Gastrocnemius medialis (tissue), 4 donors: ENCODE results near the gene DNASE1L3. TPM values are rescaled to one million over a fixed set of nuclear protein-coding genes. Genes with fewer than 3 reads are reported as not detected.

Source experiments
- ATAC-seq, 2 donors: fragments of 150-250 bp; one replicate each; pipeline ENCODE4 v1.9.1; 2016
- DNase-seq, 2 donors: peaks; one replicate each; pipeline ENCODE4 v3.0.0-alpha.2; 2019
- H3K27ac ChIP-seq, 4 donors: fragments of 200-600 bp; sonication (generic); 1 replicate in 1 of 4; 2 replicates in 3 of 4; pipeline ENCODE4 v1.5.1; 2016 to 2018; ENCODE audit warnings: mild to moderate bottlenecking in 2 of 4, moderate library complexity in 1 of 4
- H3K27me3 ChIP-seq, 3 donors: fragments of 200-600 bp; sonication (generic) in 2 of 3; 1 replicate in 1 of 3; 2 replicates in 2 of 3; pipeline versions ENCODE4 v1.5.1 to v1.6.0; 2016 to 2019; ENCODE audit warnings: mild to moderate bottlenecking in 1 of 3, moderate library complexity in 1 of 3
- H3K36me3 ChIP-seq, 2 donors: fragments of 200-600 bp; sonication (generic) in 1 of 2; one replicate each; pipeline ENCODE4 v1.5.1; 2017 to 2018
- H3K4me1 ChIP-seq, 2 donors: fragments of 200-600 bp; sonication (generic) in 1 of 2; one replicate each; pipeline ENCODE4 v1.5.1; 2016 to 2017; ENCODE audit warnings: mild to moderate bottlenecking in 2 of 2
- H3K4me3 ChIP-seq, 4 donors: fragments of 200-600 bp; sonication (generic) in 3 of 4; 1 replicate in 1 of 4; 2 replicates in 3 of 4; pipeline ENCODE4 v1.5.1; 2016 to 2019; ENCODE audit warnings: mild to moderate bottlenecking in 2 of 4
- H3K9me3 ChIP-seq, 3 donors: fragments of 200-600 bp; sonication (generic) in 2 of 3; 1 replicate in 1 of 3; 2 replicates in 2 of 3; pipeline ENCODE4 v1.5.1; 2016 to 2019
- CTCF ChIP-seq, 5 experiments: fragments of 450-650 bp in 3 of 5; fragments of 200-600 bp in 2 of 5; sonication (generic) in 2 of 5; IDR thresholded peaks in 4 of 5; conservative IDR thresholded peaks in 1 of 5; 1 replicate in 4 of 5; 2 replicates in 1 of 5; pipeline ENCODE4 v1.5.1; 2016 to 2019; ENCODE audit warnings: antibody characterized with exemption in 5 of 5, mild to moderate bottlenecking in 3 of 5, moderate library complexity in 3 of 5
- POLR2A ChIP-seq, 2 donors: fragments of 450-650 bp; IDR thresholded peaks; one replicate each; pipeline ENCODE4 v1.6.1; 2017; ENCODE audit warnings: antibody characterized with exemption in 2 of 2, mild to moderate bottlenecking in 2 of 2, moderate library complexity in 2 of 2
- in situ Hi-C, 4 donors: fragments of 200-750 bp; cut with MboI; loops; one replicate each; pipeline versions ENCODE4 v1.15.0 to v1.8.0; 2017; ENCODE audit warnings: low sequenced_read_pairs in 4 of 4
- intact Hi-C: fragments of 100-400 bp; cut with DNase I; formaldehyde crosslinking; loops from one replicate; pipeline ENCODE4 v1.15.1; 2023; ENCODE audit warnings: low total_unique reads
- total RNA-seq, 4 donors: library from RNA; depleted of rRNA; stranded (reverse); fragments of >200 nt; gene quantifications; one replicate each; pipeline versions ENCODE4 v1.1.0 to v1.2.3, GENCODE V29; 2016

The DNASE1L3 gene
- total RNA-seq, 4 donors from 2014 or later: 0.29 to 0.42 TPM; not detected in 2

DNA sequence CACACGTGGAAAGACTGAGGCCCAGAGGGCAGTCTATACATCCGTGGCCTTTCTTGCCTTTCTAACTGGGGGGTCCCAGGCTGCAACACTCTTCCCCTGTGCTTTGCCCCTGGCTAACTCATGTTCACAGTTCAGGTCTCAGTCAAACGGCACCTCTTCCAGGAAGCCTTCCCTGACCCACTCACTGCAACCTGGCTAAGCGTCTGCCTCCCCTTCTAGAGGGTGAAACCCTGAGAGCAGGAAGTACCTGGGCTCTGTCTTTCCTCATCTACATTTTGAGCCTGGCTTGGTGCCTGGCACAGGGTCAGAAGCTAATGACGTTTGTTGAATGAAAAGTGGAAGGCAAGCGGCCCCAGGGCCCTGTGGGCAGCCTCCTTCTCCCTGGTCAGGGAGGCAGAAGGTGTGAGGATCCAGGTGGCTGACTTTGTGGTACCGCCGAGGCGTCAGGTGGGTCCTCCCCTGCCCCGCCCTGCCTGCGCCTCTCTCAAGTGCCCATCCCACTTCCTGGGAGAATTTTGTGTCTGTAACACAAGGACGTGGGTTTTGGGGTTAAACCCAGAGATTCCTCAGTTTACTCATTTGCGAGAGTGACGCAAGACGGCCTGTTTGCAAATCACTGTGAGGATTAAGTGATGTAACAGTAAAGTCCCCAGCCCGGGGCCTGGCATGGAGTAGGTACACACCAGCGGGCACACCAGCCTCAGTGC, 32.1 kb downstream of the DNASE1L3 start:
- no peaks in the 10 kb centered on the region for H3K27me3 ChIP-seq
- DNase-seq: no peak
- no peak overlapping the region for H3K27ac ChIP-seq
- in situ Hi-C loops: loop anchor here in 1 of 4 donors (25.0 kb wide), 1 partner anchor 359 kb away; the partner anchor contains the start of gene ACOX2
- H3K9me3 ChIP-seq: no peaks in the 10 kb centered on the region
- TF ChIP-seq CTCF (IDR thresholded peaks at IDR 0.05 in 4 of 5, conservative IDR thresholded peaks at IDR 0.05 in 1 of 5) (no peak), POLR2A (IDR thresholded peaks at IDR 0.05) (no peak)
- no peak overlapping the region for H3K4me3 ChIP-seq
- peaks cover 3 to 15% of the 10 kb centered on the region in 2 donors for H3K4me1 ChIP-seq
- ATAC-seq: no peak
- intact Hi-C loops: loop anchor here (5.0 kb wide), 2 partner anchors 129 to 234 kb away; partner anchors contain the start of genes HTD2 and RPP14
- no peaks in the 10 kb centered on the region for H3K36me3 ChIP-seq

DNA sequence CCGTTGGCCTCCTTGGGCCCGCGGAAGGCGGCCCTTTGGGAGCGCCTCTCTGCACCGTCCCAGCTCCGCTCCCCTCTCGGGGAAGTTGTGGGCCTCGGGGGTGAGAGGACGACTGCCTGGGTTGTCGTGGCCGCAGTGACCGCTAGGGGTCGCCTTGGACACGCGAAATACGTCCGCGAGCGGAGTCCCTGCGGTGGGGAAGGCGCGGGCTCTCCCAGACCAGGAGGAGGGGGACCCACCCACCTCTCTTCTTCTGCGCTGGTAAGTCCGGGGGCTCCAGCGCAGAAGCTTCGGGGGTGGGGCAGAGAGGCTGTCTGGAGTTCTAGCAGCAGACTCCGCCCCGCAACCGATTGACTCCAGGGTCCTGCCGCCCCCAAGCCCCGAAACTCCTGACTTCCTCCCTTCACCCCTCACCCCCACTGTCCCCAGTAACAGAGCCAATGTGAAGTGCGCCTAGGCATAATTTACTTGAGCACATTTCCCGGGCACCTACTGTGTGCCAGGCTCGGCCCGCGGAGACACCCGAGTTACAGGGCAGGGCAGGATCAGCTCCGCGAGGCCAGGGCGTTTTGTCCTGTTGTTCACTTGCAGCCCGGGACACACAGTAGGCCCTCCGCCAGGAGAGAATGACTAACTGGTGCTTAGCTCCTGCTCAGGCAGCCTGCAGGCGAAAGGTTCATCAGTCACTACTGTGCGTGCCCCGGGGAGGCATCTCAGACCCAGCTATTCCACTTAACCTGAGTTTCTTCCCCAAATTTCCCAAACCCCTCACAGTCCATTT, 32.8 kb downstream of the DNASE1L3 start:
- Histone ChIP-seq H3K9me3 (no peaks in the 10 kb centered on the region), H3K27me3 (no peaks in the 10 kb centered on the region), H3K4me1 (peaks cover 3 to 15% of the 10 kb centered on the region in 2 donors), H3K36me3 (no peaks in the 10 kb centered on the region), H3K27ac (no peak overlapping the region), H3K4me3 (peak overlapping the region; percentile 54 to 62 (median 58))
- peak; percentile 88 to 93 for ATAC-seq
- peak; percentile 68 to 73 for DNase-seq
- TF ChIP-seq POLR2A (IDR thresholded peaks at IDR 0.05): no peak
- peak; percentile 87 to 93 (median 88) for TF ChIP-seq CTCF (IDR thresholded peaks at IDR 0.05 in 4 of 5, conservative IDR thresholded peaks at IDR 0.05 in 1 of 5)
- in situ Hi-C loops (loop anchor here in 1 of 4 donors (25.0 kb wide), 1 partner anchor 359 kb away; the partner anchor contains the start of gene ACOX2), intact Hi-C loops (loop anchor here (1.0 to 5.0 kb wide), 3 partner anchors 39 to 234 kb away; partner anchors contain the start of genes HTD2 and RPP14)

- ATAC-seq (no peak), DNase-seq (no peak)
- Histone ChIP-seq H3K27ac (no peak overlapping the region), H3K9me3 (no peaks in the 10 kb centered on the region), H3K27me3 (no peaks in the 10 kb centered on the region), H3K4me3 (peak overlapping the region in 1 of 4 donors; percentile 54), H3K36me3 (no peaks in the 10 kb centered on the region), H3K4me1 (peaks cover 3 to 15% of the 10 kb centered on the region in 2 donors)
- in situ Hi-C loops: loop anchor here in 1 of 4 donors (25.0 kb wide), 1 partner anchor 360 kb away; the partner anchor contains the start of gene ACOX2
- intact Hi-C loops: loop anchor here (1.0 to 5.0 kb wide), 3 partner anchors 40 to 235 kb away; partner anchors contain the start of genes HTD2 and RPP14
- TF ChIP-seq CTCF (IDR thresholded peaks at IDR 0.05 in 4 of 5, conservative IDR thresholded peaks at IDR 0.05 in 1 of 5): no peak
- TF ChIP-seq POLR2A (IDR thresholded peaks at IDR 0.05): no peak
Observed at GRCh38 chr3:58176827-58177489, 33.8 kb downstream of the DNASE1L3 start.

DNA sequence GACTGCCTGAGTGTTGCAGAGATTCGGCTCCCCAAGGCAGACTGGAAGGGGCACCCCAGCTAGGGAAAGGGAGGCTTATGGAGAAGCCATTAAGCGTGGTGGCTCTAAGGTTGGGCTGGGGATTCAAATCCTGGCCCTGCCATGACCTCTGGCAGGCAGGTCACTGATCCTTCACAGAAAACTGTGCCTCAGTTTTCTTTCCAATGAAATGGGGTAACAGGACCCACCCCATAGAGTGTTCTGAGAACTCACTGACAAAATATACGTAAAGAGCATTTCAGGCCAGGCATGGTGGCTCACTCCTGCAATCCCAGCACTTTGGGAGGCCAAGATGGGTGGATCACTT, 34.6 kb downstream of the DNASE1L3 start:
- intact Hi-C loops (loop anchor here (5.0 kb wide), 2 partner anchors 131 to 236 kb away; partner anchors contain the start of genes HTD2 and RPP14), in situ Hi-C loops (loop anchor here in 1 of 4 donors (25.0 kb wide), 1 partner anchor 361 kb away; the partner anchor contains the start of gene ACOX2)
- ATAC-seq (no peak), DNase-seq (no peak)
- Histone ChIP-seq H3K4me3 (no peak overlapping the region), H3K9me3 (no peaks in the 10 kb centered on the region), H3K4me1 (peaks cover 3 to 15% of the 10 kb centered on the region in 2 donors), H3K36me3 (no peaks in the 10 kb centered on the region), H3K27me3 (no peaks in the 10 kb centered on the region), H3K27ac (peak overlapping the region in 1 of 4 donors; percentile 13)
- no peak for TF ChIP-seq POLR2A (IDR thresholded peaks at IDR 0.05)
- no peak for TF ChIP-seq CTCF (IDR thresholded peaks at IDR 0.05 in 4 of 5, conservative IDR thresholded peaks at IDR 0.05 in 1 of 5)
